ENCODE results near the gene LTK. TPM values are rescaled to one million over a fixed set of nuclear protein-coding genes. Genes with fewer than 3 reads are reported as not detected.

LTK gene
- total RNA-seq, 1 donor from 2014 or later = not detected

DNA sequence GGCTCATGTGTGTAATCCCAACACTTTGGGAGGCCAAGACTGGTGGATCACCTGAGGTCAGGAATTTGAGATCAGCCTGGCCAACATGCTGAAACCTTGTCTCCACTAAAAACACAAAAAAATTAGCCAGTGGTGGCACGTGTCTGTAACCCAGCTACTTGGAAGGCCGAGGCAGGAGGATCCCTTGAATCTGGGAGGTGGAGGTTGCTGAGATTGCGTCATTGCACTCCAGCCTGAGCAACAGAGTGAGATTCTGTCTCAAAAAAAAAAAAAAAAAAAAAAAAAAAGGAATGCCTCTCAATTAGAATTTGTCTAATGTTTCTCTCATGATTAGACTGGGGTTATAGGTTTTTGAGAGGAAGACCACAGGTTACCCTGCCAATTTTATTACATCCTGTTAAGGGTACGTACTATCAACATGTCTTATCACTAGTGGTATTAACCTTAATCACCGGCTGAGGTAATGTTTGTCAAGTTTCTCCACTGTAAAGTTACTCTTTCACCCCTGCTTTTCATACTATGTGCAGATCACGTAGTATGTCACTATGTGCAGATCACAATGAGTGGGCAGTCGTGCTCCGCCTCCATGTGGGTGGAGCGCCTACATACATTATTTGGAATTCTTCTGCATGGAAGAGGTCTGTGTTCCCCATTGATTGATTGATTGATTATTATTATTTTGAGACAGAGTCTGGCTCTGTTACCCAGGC, 36.6 kb upstream of the LTK start:
- Histone ChIP-seq H3K4me2 (no peak overlapping the region), H4K20me1 (ENCODE audit: low read depth) (no peaks in the 10 kb centered on the region), H3K9me3 (ENCODE audit: low read depth) (no peaks in the 10 kb centered on the region), H3K27me3 (no peaks in the 10 kb centered on the region), H2AFZ (replicated peaks) (no peak overlapping the region), H3K79me2 (ENCODE audit: low read depth) (no peaks in the 10 kb centered on the region), H3F3A (ENCODE audit: low read depth) (no peaks in the 10 kb centered on the region), H3K27ac (no peak overlapping the region), H3K4me3 (no peak overlapping the region), H3K36me3 (no peaks in the 10 kb centered on the region), H3K9ac (no peak overlapping the region), H3K4me1 (no peaks in the 10 kb centered on the region)
- peaks cover 11% of the 10 kb centered on the region for H3K27me3 Mint-ChIP-seq (ENCODE audit: insufficient read depth, low read depth)
- no peaks in the 10 kb centered on the region for H3K36me3 Mint-ChIP-seq
- H3K9me3 Mint-ChIP-seq = no peaks in the 10 kb centered on the region
- H3K27ac Mint-ChIP-seq = no peak overlapping the region
- no peak for DNase-seq (ENCODE audit: low spot score)
- H3K4me3 Mint-ChIP-seq = no peak overlapping the region
- no peaks in the 10 kb centered on the region for H3K4me1 Mint-ChIP-seq
- TF ChIP-seq EZH2phosphoT487 (IDR thresholded peaks at IDR 0.05) = no peak
- TF ChIP-seq, protein P1, sequence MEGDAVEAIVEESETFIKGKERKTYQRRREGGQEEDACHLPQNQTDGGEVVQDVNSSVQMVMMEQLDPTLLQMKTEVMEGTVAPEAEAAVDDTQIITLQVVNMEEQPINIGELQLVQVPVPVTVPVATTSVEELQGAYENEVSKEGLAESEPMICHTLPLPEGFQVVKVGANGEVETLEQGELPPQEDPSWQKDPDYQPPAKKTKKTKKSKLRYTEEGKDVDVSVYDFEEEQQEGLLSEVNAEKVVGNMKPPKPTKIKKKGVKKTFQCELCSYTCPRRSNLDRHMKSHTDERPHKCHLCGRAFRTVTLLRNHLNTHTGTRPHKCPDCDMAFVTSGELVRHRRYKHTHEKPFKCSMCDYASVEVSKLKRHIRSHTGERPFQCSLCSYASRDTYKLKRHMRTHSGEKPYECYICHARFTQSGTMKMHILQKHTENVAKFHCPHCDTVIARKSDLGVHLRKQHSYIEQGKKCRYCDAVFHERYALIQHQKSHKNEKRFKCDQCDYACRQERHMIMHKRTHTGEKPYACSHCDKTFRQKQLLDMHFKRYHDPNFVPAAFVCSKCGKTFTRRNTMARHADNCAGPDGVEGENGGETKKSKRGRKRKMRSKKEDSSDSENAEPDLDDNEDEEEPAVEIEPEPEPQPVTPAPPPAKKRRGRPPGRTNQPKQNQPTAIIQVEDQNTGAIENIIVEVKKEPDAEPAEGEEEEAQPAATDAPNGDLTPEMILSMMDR (IDR thresholded peaks at IDR 0.05) = no peak
- no peak for TF ChIP-seq EZH2 (IDR thresholded peaks at IDR 0.05)

- H3K4me3 ChIP-seq = no peak overlapping the region
- no peak overlapping the region for H2AFZ ChIP-seq (replicated peaks)
- H3K36me3 ChIP-seq = no peaks in the 10 kb centered on the region
- H3K4me2 ChIP-seq = no peak overlapping the region
- Mint-ChIP-seq H3K9me3 (no peaks in the 10 kb centered on the region), H3K4me1 (peaks cover 5% of the 10 kb centered on the region), H3K4me3 (no peak overlapping the region), H3K27me3 (ENCODE audit: insufficient read depth, low read depth) (peaks cover 9% of the 10 kb centered on the region), H3K36me3 (no peaks in the 10 kb centered on the region), H3K27ac (no peak overlapping the region)
- H3K9ac ChIP-seq = no peak overlapping the region
- H4K20me1 ChIP-seq (ENCODE audit: low read depth) = no peaks in the 10 kb centered on the region
- TF ChIP-seq EZH2phosphoT487 (IDR thresholded peaks at IDR 0.05) (no peak), EZH2 (IDR thresholded peaks at IDR 0.05) (no peak)
- TF ChIP-seq, protein P1 (IDR thresholded peaks at IDR 0.05) = no peak
- no peaks in the 10 kb centered on the region for H3K9me3 ChIP-seq (ENCODE audit: low read depth)
- no peak for DNase-seq (ENCODE audit: low spot score)
- no peaks in the 10 kb centered on the region for H3K27me3 ChIP-seq
- H3K27ac ChIP-seq = no peak overlapping the region
- peaks cover 8% of the 10 kb centered on the region for H3F3A ChIP-seq (ENCODE audit: low read depth)
- H3K79me2 ChIP-seq (ENCODE audit: low read depth) = peaks cover 14% of the 10 kb centered on the region
- H3K4me1 ChIP-seq = peaks cover 3% of the 10 kb centered on the region
Measured at GRCh38 chr15:41546851-41547786, 33.5 kb upstream of the LTK start.

DNA sequence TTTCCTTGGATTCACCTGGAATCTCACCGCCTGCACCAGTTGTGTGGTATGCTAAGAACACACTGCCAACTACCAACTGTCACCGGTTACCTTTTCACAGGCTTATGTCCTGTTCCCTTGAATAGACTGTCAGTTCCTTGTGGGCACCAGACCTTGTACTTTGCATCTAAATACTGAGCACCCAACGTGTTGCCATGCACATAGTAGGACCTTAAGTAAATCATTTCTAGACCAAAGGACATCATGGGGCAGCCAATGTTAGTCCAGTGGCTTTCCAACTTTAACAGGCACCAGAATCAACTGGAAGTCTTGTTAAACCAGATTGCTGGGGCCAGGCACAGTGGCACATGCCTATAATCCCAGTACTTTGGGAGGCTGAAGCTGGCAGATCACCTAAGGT, 31.6 kb upstream of the LTK start:
- Histone ChIP-seq H3K4me1 (peaks cover 3% of the 10 kb centered on the region), H3K9ac (no peak overlapping the region), H3K27ac (no peak overlapping the region), H4K20me1 (ENCODE audit: low read depth) (no peaks in the 10 kb centered on the region), H3F3A (ENCODE audit: low read depth) (peaks cover 8% of the 10 kb centered on the region), H3K27me3 (no peaks in the 10 kb centered on the region), H3K4me3 (no peak overlapping the region), H3K79me2 (ENCODE audit: low read depth) (peaks cover 18% of the 10 kb centered on the region), H3K9me3 (ENCODE audit: low read depth) (no peaks in the 10 kb centered on the region), H3K4me2 (no peak overlapping the region), H3K36me3 (no peaks in the 10 kb centered on the region), H2AFZ (replicated peaks) (no peak overlapping the region)
- peaks cover 5% of the 10 kb centered on the region for H3K4me1 Mint-ChIP-seq
- DNase-seq (ENCODE audit: low spot score) = no peak
- peak overlapping the region; percentile 99 for H3K4me3 Mint-ChIP-seq
- peak overlapping the region; percentile 66 for H3K27ac Mint-ChIP-seq
- H3K27me3 Mint-ChIP-seq (ENCODE audit: insufficient read depth, low read depth) = peaks cover 9% of the 10 kb centered on the region
- TF ChIP-seq, protein P1 (IDR thresholded peaks at IDR 0.05) = no peak
- no peaks in the 10 kb centered on the region for H3K36me3 Mint-ChIP-seq
- no peaks in the 10 kb centered on the region for H3K9me3 Mint-ChIP-seq
